NB4 (cell line): Measurements from ENCODE around the gene RUFY4.

Source experiments
- MYC ChIP-seq: IDR thresholded peaks from 2 replicates; pipeline ENCODE4 v1.6.1; 2011; ENCODE audit warnings: low read depth, low read length
- POLR2A ChIP-seq: IDR thresholded peaks from 2 replicates; pipeline ENCODE4 v1.6.1; 2011; ENCODE audit warnings: mild to moderate bottlenecking; ENCODE audit not compliant: insufficient read length; ENCODE audit errors: extremely low read depth
- TF ChIP-seq, protein P1 (sequence below): IDR thresholded peaks from one replicate; pipeline ENCODE4 v1.5.1; 2012; ENCODE audit warnings: low read depth, low read length

GRCh38 chr2:218035463-218036100 is 33.5 kb upstream of the RUFY4 start:
- TF ChIP-seq POLR2A = no peak
- TF ChIP-seq, protein P1, sequence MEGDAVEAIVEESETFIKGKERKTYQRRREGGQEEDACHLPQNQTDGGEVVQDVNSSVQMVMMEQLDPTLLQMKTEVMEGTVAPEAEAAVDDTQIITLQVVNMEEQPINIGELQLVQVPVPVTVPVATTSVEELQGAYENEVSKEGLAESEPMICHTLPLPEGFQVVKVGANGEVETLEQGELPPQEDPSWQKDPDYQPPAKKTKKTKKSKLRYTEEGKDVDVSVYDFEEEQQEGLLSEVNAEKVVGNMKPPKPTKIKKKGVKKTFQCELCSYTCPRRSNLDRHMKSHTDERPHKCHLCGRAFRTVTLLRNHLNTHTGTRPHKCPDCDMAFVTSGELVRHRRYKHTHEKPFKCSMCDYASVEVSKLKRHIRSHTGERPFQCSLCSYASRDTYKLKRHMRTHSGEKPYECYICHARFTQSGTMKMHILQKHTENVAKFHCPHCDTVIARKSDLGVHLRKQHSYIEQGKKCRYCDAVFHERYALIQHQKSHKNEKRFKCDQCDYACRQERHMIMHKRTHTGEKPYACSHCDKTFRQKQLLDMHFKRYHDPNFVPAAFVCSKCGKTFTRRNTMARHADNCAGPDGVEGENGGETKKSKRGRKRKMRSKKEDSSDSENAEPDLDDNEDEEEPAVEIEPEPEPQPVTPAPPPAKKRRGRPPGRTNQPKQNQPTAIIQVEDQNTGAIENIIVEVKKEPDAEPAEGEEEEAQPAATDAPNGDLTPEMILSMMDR = no peak
- no peak for TF ChIP-seq MYC
